Common myeloid progenitor, CD34-positive (primary cell): Measurements from ENCODE around the gene GLRA3.
"Not testable (repeated sequence)": the region's sequence is repeated elsewhere in the genome, so short reads cannot be mapped to it uniquely, and the experiment has no call there.

Experiments
- CTCF ChIA-PET: fragments of 350-600 bp; sonication (Branson Sonifier 250); formaldehyde crosslinking; loops from one replicate; lab custom pipeline; 2021; ENCODE audit warnings: antibody characterized with exemption; lab: Charles Lee
- POLR2A ChIA-PET: fragments of 350-600 bp; sonication (Branson Sonifier 250); formaldehyde crosslinking; loops from one replicate; lab custom pipeline; 2021; ENCODE audit warnings: antibody characterized with exemption; lab: Charles Lee
- DNase-seq, 3 donors: peaks; one replicate each; pipeline versions ENCODE4 v3.0.0 to v3.0.0-alpha.2; 2013
- H3K27ac ChIP-seq, 2 experiments: 1 replicate in 1 of 2; 2 replicates in 1 of 2; pipeline ENCODE4 v1.7.0; 2013; ENCODE audit warnings: inconsistent platforms in 2 of 2, low read length in 2 of 2, mild to moderate bottlenecking in 2 of 2, low read depth in 1 of 2, moderate library complexity in 1 of 2; ENCODE audit not compliant: severe bottlenecking in 2 of 2, insufficient read depth in 1 of 2, poor library complexity in 1 of 2
- H3K27me3 ChIP-seq, 5 experiments: replicated peaks in 2 of 5; 1 replicate in 3 of 5; 2 replicates in 2 of 5; pipeline versions ENCODE4 v1.6.1 to v1.7.0; 2013; ENCODE audit warnings: low read length in 4 of 5, mild to moderate bottlenecking in 2 of 5, moderate library complexity in 2 of 5, inconsistent platforms in 1 of 5; ENCODE audit not compliant: insufficient read depth in 5 of 5, control insufficient read depth in 4 of 5
- H3K36me3 ChIP-seq, 4 experiments: 1 replicate in 2 of 4; 2 replicates in 2 of 4; pipeline versions ENCODE4 v1.6.1 to v1.7.0; 2013; ENCODE audit warnings: low read length in 3 of 4, control low read depth in 1 of 4, mild to moderate bottlenecking in 1 of 4; ENCODE audit not compliant: control insufficient read depth in 4 of 4, insufficient read depth in 4 of 4
- H3K4me1 ChIP-seq, 4 experiments: 1 replicate in 3 of 4; 2 replicates in 1 of 4; pipeline versions ENCODE4 v1.6.1 to v1.7.1; 2013; ENCODE audit warnings: low read length in 3 of 4, mild to moderate bottlenecking in 3 of 4, control low read depth in 1 of 4, inconsistent platforms in 1 of 4, moderate library complexity in 1 of 4; ENCODE audit not compliant: control insufficient read depth in 4 of 4, insufficient read depth in 4 of 4; ENCODE audit errors: control extremely low read depth in 1 of 4
- H3K4me3 ChIP-seq, 7 experiments: 1 replicate in 4 of 7; 2 replicates in 3 of 7; pipeline versions ENCODE4 v1.5.1 to v1.7.0; 2013; ENCODE audit warnings: mild to moderate bottlenecking in 7 of 7, low read length in 6 of 7, moderate library complexity in 6 of 7, inconsistent platforms in 2 of 7, low read depth in 2 of 7, control low read depth in 1 of 7; ENCODE audit not compliant: insufficient read depth in 4 of 7, control insufficient read depth in 1 of 7; ENCODE audit errors: extremely low read depth in 1 of 7
- H3K9me3 ChIP-seq, 5 experiments: 1 replicate in 4 of 5; 2 replicates in 1 of 5; pipeline versions ENCODE4 v1.6.1 to v1.7.1; 2013; ENCODE audit warnings: low read length in 4 of 5, mild to moderate bottlenecking in 2 of 5, inconsistent platforms in 1 of 5, low read depth in 1 of 5, moderate library complexity in 1 of 5; ENCODE audit not compliant: control insufficient read depth in 4 of 5, insufficient read depth in 2 of 5; ENCODE audit errors: control extremely low read depth in 1 of 5
- WGBS: methylation state at CpG from one replicate; pipeline ENCODE4 v1.1.5; 2013; ENCODE audit not compliant: insufficient coverage; 5-methylcytosine and 5-hydroxymethylcytosine counted together

The GLRA3 gene

DNA sequence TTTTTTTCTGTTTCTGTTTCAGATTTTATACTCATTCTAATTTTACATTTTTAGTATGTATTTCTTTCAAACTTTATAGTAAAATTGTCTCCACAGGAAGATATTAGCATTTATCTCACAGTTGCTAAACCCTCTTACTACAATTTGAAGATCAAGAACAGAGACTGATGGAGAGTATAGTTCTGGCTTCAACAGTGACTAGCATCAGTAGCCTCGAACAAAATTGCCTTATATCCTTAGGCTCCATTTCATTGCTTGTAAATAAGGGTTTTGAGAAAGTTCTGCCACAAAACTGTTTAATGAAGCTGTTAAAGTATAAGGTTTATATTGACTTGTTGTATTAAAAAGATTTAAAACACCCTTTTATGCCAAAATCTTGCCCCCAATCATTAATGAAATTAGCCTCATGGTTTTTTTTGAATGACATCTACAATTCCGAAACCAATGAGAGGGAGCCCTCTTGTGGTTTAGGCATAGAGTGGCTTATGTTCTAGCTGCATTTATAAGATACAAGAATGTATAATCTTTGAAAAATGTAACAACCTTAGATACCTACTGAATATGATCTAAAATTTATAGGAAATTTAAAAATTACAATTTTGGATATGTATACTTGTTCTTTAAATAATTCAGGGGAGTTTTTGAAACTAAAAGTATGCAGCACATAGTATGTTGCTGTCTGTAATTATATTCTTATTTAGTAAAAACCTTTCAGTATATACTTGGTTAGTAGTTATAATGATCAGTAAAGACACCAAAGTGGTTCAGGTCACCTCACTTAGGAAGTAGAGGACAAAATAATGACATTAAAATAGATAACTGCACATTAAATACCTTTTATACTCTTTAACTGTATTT, 196.9 kb downstream of the GLRA3 start:
- peaks cover 0 to 3% (median 0%) of the 10 kb centered on the region in 4 experiments for H3K4me1 ChIP-seq
- WGBS = no CpG with 5 or more reads among the region's 2 CpGs
- H3K27me3 ChIP-seq = no peaks in the 10 kb centered on the region
- no peak overlapping the region for H3K27ac ChIP-seq
- DNase-seq = peak; percentile 60 to 80 (median 72)
- H3K36me3 ChIP-seq = no peaks in the 10 kb centered on the region
- POLR2A ChIA-PET = no interaction called here
- CTCF ChIA-PET = interaction anchor here (0.8 to 2.1 kb wide), 10 partner anchors 14 to 271 kb away, joined by 3 to 7 read pairs (median 4); no protein-coding TSS in a partner anchor
- no peak overlapping the region for H3K4me3 ChIP-seq
- H3K9me3 ChIP-seq = no peaks in the 10 kb centered on the region

DNA sequence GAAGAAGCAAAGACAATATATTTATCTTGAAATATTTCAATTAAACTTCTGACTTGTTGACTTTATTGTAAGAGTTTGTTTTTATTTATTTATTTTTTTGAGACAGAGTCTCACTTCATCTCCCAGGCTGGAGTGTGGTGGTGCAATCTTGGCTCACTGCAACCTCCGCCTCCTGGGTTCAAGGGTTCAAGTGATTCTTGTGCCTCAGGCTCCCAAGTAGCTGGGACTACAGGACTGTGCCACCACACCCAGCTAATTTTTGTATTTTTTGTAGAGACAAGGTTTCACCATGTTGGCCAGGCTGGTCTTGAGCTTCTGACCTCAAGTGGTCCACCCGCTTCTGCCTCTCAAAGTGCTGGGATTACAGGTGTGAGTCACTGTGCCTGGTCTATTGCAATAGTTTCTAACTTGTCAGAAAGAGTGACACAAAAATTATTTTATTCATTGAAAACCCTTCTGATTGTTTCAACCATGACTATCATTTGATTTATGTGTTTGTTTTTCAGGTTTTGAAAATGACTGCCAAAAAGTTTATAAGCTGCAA, 199.1 kb downstream of the GLRA3 start:
- no CpG with 5 or more reads among the region's 2 CpGs for WGBS
- H3K27ac ChIP-seq, H3K36me3 ChIP-seq, CTCF ChIA-PET, H3K4me3 ChIP-seq, H3K27me3 ChIP-seq, H3K9me3 ChIP-seq, DNase-seq, H3K4me1 ChIP-seq, POLR2A ChIA-PET: not testable (repeated sequence)

DNA sequence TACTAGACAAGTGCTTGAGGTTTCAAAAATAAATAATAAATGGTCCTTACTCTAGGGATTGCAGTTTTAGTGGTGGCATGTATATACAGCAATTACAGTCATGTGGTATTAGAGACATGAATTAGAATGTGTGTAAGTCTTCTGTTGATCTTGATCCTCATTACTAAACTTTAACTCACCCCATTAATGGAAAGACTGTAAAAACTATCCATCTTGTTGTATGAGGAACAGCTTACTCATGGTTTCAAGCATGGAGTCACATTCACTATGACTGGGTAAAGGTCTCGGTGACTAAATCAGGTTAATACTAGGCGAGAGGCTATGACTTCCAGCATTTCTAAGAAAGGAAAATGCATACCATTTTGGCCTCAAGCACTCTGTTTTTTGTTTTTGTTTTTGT, 199.8 kb downstream of the GLRA3 start:
- Histone ChIP-seq H3K27ac (no peak overlapping the region), H3K36me3 (no peaks in the 10 kb centered on the region), H3K4me3 (no peak overlapping the region), H3K27me3 (no peaks in the 10 kb centered on the region), H3K4me1 (peaks cover 0 to 3% (median 0%) of the 10 kb centered on the region in 4 experiments), H3K9me3 (no peaks in the 10 kb centered on the region)
- CTCF ChIA-PET = no interaction called here
- POLR2A ChIA-PET = no interaction called here
- WGBS = 100% methylated on average over 1 of the region's 2 CpGs
- DNase-seq = no peak

DNA sequence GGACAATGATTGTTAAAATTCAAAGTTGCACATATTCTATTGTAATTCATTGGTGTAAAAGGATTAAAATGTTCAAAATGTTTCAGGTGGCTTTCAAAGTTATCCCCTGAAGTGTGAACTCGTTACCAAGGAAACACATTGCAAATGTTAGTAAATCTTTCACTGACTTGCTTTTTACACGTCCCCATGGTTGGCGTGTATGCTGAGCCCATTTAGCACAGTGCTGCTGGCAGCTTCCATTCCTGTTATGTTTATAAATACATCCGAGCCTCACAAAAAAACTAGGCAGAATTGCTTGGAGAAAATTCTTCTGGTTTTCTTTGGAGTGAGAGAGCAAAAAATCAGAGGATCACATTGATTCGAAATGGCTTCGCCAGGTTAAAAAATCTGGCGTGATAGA, 200.9 kb downstream of the GLRA3 start:
- Histone ChIP-seq H3K36me3 (no peaks in the 10 kb centered on the region), H3K4me1 (no peaks in the 10 kb centered on the region), H3K9me3 (no peaks in the 10 kb centered on the region), H3K27me3 (no peaks in the 10 kb centered on the region), H3K27ac (no peak overlapping the region), H3K4me3 (no peak overlapping the region)
- DNase-seq = no peak
- CTCF ChIA-PET = no interaction called here
- WGBS = 88% methylated on average over 3 of the region's 7 CpGs
- POLR2A ChIA-PET = no interaction called here

DNA sequence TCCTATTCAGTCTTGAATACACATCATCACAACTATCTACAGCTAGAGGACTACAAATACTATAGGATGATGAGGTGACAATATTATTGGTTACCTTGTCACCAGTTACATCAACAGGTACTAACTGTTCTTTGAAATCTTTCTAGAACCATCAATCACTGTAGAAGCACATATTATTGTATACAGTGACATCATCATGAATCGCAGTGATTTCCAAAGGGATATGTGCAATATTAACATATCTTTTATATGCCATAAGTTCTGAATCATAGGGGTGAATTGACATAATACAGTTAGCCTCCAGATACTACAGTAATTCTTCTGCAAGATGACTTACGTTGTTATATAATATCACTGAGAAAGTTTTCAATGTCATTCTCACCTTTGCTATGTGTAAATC, 201.6 kb downstream of the GLRA3 start:
- DNase-seq = no peak
- CTCF ChIA-PET = no interaction called here
- Histone ChIP-seq H3K4me3 (no peak overlapping the region), H3K36me3 (no peaks in the 10 kb centered on the region), H3K27me3 (no peaks in the 10 kb centered on the region), H3K27ac (no peak overlapping the region), H3K9me3 (no peaks in the 10 kb centered on the region), H3K4me1 (no peaks in the 10 kb centered on the region)
- no CpG with 5 or more reads among the region's 2 CpGs for WGBS
- POLR2A ChIA-PET = no interaction called here

DNA sequence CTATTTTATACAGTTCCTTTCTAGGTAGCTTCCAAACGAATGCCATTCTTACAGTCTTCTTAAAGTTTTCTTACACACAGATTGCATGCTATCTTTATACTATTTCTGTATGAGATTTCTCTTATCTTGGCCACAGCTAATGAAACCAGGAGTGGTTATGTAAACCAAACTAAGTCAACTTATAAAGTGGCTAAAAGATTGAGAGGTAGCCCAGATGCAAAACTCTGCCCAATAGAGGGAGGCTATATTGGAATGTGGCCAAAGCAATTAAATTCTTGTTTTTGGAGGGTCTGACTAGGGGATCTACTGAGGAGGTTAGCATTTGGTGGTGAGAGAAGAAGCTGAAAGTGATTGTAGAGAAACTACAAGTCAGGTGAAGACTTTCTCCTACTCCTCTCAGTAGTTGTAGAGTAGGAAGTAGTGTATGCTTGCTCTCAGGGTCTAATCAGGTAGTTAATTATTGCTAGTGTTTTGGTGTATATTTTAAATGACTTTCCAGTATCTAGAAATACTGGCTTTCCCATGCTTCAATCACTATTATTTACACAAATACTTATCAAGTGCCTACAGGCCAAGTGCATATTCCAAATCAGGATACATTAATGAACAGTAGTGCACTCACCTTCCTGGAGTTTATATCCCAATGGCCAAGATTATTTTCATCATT, 202.6 kb downstream of the GLRA3 start:
- Histone ChIP-seq H3K4me1 (no peaks in the 10 kb centered on the region), H3K4me3 (no peak overlapping the region), H3K36me3 (no peaks in the 10 kb centered on the region), H3K27me3 (no peaks in the 10 kb centered on the region), H3K9me3 (no peaks in the 10 kb centered on the region), H3K27ac (no peak overlapping the region)
- DNase-seq = no peak
- POLR2A ChIA-PET = no interaction called here
- no CpG with 5 or more reads among the region's 1 CpG for WGBS
- CTCF ChIA-PET = no interaction called here

DNA sequence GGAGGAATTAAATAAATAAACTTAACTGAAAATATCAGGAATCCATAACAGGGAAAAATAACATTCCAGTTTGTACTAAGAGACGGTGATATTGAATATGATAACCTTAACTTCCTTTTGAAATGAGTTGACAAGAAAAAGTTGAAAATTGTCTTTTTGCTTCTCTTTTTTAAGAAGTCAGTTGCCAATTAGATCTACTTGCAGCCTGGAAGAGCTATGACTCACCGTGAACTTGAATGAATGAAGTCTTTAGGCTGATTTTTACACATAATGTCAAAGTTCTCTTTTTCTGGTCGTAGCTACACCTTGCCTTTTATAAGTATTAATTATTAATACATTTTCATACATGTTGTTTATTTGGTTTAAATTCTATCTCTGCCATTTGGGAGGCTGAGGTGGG, 212.4 kb downstream of the GLRA3 start:
- WGBS = 100% methylated on average over 1 of the region's 3 CpGs
- no peak overlapping the region for H3K4me3 ChIP-seq
- DNase-seq = peak in 2 of 3 donors; percentile 54 to 68
- no peaks in the 10 kb centered on the region for H3K27me3 ChIP-seq
- POLR2A ChIA-PET = no interaction called here
- peaks cover 4 to 26% (median 7%) of the 10 kb centered on the region in 4 experiments for H3K4me1 ChIP-seq
- H3K9me3 ChIP-seq = peaks cover 0 to 10% (median 2%) of the 10 kb centered on the region in 5 experiments
- H3K36me3 ChIP-seq = no peaks in the 10 kb centered on the region
- H3K27ac ChIP-seq = no peak overlapping the region
- CTCF ChIA-PET = interaction anchor here (0.6 to 2.0 kb wide), 2 partner anchors 16 to 31 kb away, joined by 3 to 5 read pairs; no protein-coding TSS in a partner anchor
